ENCODE measurements around the gene FRYL.

DNA sequence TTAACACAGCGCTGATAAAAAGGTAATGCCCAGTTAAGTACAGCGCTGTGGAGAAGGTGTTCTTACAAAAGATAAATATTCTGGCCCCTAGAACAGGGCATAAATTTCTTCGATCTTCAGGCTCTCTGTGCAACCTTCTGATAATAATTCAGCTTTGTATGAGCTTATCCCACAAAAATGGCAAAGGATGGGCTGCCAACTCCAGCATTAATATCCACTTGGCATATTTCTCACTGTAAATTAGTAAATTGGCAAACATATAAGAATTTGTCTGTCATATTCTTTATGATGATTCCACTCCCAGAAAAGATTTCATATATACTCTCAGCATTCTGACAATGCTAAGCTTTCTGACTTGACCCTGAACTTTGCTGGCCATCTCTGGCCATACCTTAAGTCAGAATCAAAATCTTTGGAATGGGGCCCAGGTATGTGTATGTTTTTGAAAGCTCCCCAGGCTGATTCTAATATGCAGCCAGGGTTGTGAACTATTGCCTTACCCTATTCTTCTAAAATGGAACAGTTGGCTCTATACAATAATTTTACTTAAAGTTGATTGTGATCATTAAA lies 134.8 kb downstream of the FRYL start:
- TF ChIP-seq POLR2AphosphoS5 (IDR thresholded peaks at IDR 0.05) (no peak), POLR2A (IDR thresholded peaks at IDR 0.05; ENCODE audit: low read depth) (no peak), EP300 (IDR thresholded peaks at IDR 0.05) (no peak)
- TF ChIP-seq, protein P1, sequence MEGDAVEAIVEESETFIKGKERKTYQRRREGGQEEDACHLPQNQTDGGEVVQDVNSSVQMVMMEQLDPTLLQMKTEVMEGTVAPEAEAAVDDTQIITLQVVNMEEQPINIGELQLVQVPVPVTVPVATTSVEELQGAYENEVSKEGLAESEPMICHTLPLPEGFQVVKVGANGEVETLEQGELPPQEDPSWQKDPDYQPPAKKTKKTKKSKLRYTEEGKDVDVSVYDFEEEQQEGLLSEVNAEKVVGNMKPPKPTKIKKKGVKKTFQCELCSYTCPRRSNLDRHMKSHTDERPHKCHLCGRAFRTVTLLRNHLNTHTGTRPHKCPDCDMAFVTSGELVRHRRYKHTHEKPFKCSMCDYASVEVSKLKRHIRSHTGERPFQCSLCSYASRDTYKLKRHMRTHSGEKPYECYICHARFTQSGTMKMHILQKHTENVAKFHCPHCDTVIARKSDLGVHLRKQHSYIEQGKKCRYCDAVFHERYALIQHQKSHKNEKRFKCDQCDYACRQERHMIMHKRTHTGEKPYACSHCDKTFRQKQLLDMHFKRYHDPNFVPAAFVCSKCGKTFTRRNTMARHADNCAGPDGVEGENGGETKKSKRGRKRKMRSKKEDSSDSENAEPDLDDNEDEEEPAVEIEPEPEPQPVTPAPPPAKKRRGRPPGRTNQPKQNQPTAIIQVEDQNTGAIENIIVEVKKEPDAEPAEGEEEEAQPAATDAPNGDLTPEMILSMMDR (IDR thresholded peaks at IDR 0.05): no peak
